ENCODE measurements around the gene TRAF6. TPM values are rescaled to one million over a fixed set of nuclear protein-coding genes. Genes with fewer than 3 reads are reported as not detected.

The TRAF6 gene
- total RNA-seq, 4 donors from 2014 or later: 10.7 to 16.0 (median 13.3) TPM

DNA sequence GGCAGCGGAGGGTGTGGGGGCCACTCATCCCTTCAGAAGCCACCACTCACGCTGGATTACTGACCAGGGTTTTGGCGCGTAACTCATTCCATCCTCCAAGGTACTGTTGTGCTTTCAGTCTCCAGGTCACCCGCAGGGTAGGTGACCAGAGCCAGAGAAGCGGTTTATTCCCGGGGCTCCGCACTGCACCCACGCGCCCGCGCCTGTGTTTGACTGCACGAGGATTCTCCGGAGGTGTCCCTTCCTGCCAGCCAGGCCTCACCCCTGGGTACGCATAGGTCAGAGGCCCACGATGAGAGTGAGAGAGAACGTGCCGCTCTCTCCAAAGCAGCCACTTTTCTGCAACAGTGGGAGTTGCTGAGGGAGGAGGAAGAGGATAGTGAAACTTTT, 55.5 kb downstream of the TRAF6 start:
- DNase-seq (ENCODE audit: low spot score in 2 of 2): no peak
- TF ChIP-seq, protein P1, sequence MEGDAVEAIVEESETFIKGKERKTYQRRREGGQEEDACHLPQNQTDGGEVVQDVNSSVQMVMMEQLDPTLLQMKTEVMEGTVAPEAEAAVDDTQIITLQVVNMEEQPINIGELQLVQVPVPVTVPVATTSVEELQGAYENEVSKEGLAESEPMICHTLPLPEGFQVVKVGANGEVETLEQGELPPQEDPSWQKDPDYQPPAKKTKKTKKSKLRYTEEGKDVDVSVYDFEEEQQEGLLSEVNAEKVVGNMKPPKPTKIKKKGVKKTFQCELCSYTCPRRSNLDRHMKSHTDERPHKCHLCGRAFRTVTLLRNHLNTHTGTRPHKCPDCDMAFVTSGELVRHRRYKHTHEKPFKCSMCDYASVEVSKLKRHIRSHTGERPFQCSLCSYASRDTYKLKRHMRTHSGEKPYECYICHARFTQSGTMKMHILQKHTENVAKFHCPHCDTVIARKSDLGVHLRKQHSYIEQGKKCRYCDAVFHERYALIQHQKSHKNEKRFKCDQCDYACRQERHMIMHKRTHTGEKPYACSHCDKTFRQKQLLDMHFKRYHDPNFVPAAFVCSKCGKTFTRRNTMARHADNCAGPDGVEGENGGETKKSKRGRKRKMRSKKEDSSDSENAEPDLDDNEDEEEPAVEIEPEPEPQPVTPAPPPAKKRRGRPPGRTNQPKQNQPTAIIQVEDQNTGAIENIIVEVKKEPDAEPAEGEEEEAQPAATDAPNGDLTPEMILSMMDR (IDR thresholded peaks at IDR 0.05): no peak
- no peak for TF ChIP-seq POLR2A (IDR thresholded peaks at IDR 0.05)
- WGBS, 2 donors: 85 to 88% methylated on average over 17 to 18 of the region's 18 CpGs
- H3K4me3 ChIP-seq (ENCODE audit: low read depth, poor library complexity, severe bottlenecking): no peak overlapping the region
- intact Hi-C loops (cut with DNase I; ENCODE audit: low total_unique reads): no loop called here

DNA sequence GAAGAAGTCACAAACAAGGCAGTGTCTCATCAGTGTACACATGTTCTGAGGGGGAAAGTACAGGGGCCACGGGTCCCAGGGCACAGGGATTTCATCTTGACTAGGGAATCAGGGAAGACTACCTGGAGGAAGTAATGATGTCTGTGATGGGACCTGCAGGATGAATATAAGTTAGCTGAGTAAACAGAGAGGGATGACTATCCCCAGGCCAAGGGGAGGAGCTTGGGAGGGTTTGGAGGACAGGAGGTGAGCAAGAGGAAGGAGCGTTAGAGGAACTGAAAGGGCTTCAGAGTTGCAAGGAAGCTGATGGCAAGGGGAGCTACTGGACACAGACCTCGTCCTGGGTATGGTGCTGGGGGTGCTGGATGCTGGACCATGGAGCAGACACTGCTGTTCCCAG, 56.4 kb downstream of the TRAF6 start:
- TF ChIP-seq, protein P1 (IDR thresholded peaks at IDR 0.05): no peak
- TF ChIP-seq POLR2A (IDR thresholded peaks at IDR 0.05): no peak
- WGBS, 2 donors: 80 to 82% methylated on average over 3 of the region's 3 CpGs
- no peak overlapping the region for H3K4me3 ChIP-seq (ENCODE audit: low read depth, poor library complexity, severe bottlenecking)
- intact Hi-C loops (cut with DNase I; ENCODE audit: low total_unique reads): no loop called here
- DNase-seq (ENCODE audit: low spot score in 2 of 2): no peak

DNA sequence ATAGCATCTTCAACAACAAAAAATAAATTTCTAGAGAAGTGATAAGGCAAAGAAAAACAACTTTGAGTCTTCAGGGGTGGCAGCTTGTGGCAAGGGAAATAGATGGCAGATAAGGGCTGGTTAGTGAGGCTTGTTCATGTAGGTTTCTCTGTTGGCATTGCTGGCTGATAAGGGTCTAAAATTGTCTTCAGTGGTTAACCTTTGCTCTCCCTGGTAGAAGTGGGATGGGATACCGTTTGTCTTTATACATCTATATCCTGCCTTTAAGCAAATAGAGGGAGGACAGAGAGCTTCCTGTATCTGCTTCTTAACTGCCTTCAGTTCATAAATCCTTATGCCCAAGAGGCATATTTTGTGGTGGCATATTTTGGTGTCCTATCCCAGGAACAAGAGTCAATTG, 57.1 kb downstream of the TRAF6 start:
- 21 to 30% methylated on average over 1 of the region's 1 CpG for WGBS, 2 donors
- TF ChIP-seq, protein P1 (IDR thresholded peaks at IDR 0.05): no peak
- no peak for TF ChIP-seq POLR2A (IDR thresholded peaks at IDR 0.05)
- intact Hi-C loops (cut with DNase I; ENCODE audit: low total_unique reads): no loop called here
- no peak overlapping the region for H3K4me3 ChIP-seq (ENCODE audit: low read depth, poor library complexity, severe bottlenecking)
- DNase-seq (ENCODE audit: low spot score in 2 of 2): no peak

DNA sequence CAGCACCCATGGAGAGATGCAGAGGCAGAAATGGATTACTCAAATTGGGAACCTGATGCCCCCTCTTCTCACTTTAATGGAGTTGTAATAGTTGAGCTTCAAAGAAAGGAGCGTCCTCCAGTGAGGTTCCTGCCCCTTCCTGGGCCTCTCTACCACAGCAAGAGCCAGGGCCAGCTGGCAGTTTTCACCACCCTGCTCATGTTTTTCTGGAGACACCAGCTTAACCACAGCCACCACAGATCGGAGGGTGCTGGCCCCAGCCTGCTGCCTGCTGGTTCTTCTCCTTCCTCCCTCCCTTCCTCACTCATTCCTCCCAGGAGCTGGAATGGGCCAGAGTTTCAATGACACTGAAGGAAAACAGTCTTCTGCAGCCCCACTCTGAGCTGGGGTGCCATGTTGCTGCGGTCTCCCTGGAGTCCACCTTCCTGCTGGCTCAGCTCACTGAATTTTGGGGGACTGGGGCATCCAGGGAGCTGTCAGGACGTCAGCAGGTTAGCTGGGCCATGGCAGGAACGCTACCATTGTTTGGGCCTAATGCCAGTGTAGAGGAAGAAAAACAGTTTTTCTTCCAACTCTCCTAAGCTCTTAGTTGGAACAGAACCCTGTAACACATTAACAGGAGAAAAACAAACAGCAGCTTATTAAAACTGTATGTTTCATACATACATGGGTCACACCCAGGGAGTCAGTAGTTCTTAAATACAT, 57.7 kb downstream of the TRAF6 start:
- TF ChIP-seq, protein P1 (IDR thresholded peaks at IDR 0.05): no peak
- no peak for TF ChIP-seq POLR2A (IDR thresholded peaks at IDR 0.05)
- no peak for DNase-seq (ENCODE audit: low spot score in 2 of 2)
- no peak overlapping the region for H3K4me3 ChIP-seq (ENCODE audit: low read depth, poor library complexity, severe bottlenecking)
- 62 to 67% methylated on average over 5 of the region's 5 CpGs for WGBS, 2 donors
- intact Hi-C loops (cut with DNase I; ENCODE audit: low total_unique reads): no loop called here

DNA sequence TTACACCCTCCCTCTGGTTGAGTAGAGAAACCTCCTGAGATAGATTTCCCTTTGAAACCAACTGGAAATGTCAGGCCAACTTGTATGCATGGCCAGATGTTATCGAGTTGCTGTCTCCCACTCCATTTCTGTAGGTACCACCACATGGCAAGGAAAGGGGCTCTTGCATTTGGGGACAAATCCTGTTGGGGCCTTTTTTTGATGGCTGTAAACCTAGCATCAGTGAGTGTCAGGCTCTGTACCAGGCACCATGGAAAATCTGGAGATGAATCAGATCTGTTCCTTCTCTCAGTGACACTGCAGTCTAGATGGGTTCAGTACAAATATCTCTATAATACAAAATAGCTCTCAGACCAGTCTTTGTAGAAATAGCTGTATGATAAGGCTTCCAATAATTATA, 58.4 kb downstream of the TRAF6 start:
- no peak overlapping the region for H3K4me3 ChIP-seq (ENCODE audit: low read depth, poor library complexity, severe bottlenecking)
- intact Hi-C loops (cut with DNase I; ENCODE audit: low total_unique reads): no loop called here
- DNase-seq (ENCODE audit: low spot score in 2 of 2): no peak
- TF ChIP-seq POLR2A (IDR thresholded peaks at IDR 0.05): no peak
- TF ChIP-seq, protein P1 (IDR thresholded peaks at IDR 0.05): no peak
- 95 to 100% methylated on average over 1 of the region's 1 CpG for WGBS, 2 donors

DNA sequence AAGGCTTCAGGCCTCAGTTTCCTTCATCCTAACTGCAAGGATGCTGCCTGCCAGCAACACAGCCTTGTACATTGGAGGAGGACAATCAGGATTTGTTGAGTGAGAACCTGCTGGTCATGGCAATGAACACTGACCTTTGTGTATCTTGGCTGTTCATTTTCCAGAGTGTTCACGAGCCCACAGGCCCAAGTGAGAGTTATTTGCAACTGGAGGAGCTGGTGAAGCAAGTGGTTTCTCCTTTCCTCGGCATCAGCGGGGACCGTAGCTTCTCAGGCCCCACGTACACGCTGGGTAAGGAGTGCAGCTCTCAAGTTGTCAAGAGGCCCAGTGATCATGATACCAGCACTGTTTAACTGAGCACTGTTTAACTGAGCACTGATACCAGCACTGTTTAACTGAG, 59.0 kb downstream of the TRAF6 start:
- DNase-seq (ENCODE audit: low spot score in 2 of 2): no peak
- WGBS, 2 donors: 82 to 94% methylated on average over 6 of the region's 6 CpGs
- H3K4me3 ChIP-seq (ENCODE audit: low read depth, poor library complexity, severe bottlenecking): no peak overlapping the region
- TF ChIP-seq POLR2A (IDR thresholded peaks at IDR 0.05): no peak
- TF ChIP-seq, protein P1 (IDR thresholded peaks at IDR 0.05): no peak
- intact Hi-C loops (cut with DNase I; ENCODE audit: low total_unique reads): no loop called here

Data from lower leg skin (tissue), 4 donors.